K562 (cell line): ENCODE measurements around the gene ETS1. TPM values are rescaled to one million over a fixed set of nuclear protein-coding genes. Genes with fewer than 3 reads are reported as not detected.
A peak's percentile ranks its signal among the peaks of the same experiment; 100 is the strongest.

Source experiments
- ATAC-seq: fragments of 200-7000 bp; cut with Tn5 transposase; 3 replicates; pipeline ENCODE4 v1.9.1; 2020; ENCODE audit warnings: moderate library complexity
- BruUV-seq: library from RNA; stranded (reverse); fragments of 400-500 nt; replicated peaks from 2 replicates; lab custom pipeline; 2021; lab: Mats Ljungman, UMichigan
- CTCF ChIA-PET: fragments of 300-600 bp; formaldehyde crosslinking; extraction: SDS; loops from one replicate; lab custom pipeline; 2021; ENCODE audit warnings: low intra/inter-chr PET ratio; lab: Yijun Ruan, JAX
- POLR2A ChIA-PET: fragments of 300-600, 350-650 bp; sonication (Branson Sonifier 250); formaldehyde crosslinking; extraction: SDS; loops from one replicate; lab custom pipeline; 2021; ENCODE audit warnings: antibody characterized with exemption, inconsistent platforms; lab: Yijun Ruan, JAX
- DNase-seq, 4 experiments: peaks; one replicate each; pipeline versions ENCODE4 v3.0.0 to v3.0.0-alpha.2; 2011 to 2018; ENCODE audit warnings: low spot score in 3 of 4, mixed read lengths in 3 of 4; ENCODE audit errors: extremely low read depth in 1 of 4
- FAIRE-seq: peaks from 2 replicates; lab custom pipeline; 2011; peaks lifted over from hg19 to GRCh38; lab: Jason Lieb, UNC
- H2AFZ ChIP-seq: 2 replicates; pipeline ENCODE4 v1.6.0; 2011; ENCODE audit warnings: low read depth, low read length, control low read depth, inconsistent platforms
- H3K27ac ChIP-seq: fragments of 200-600 bp; 3 replicates; pipeline ENCODE4 v1.8.0; 2011; ENCODE audit warnings: low read depth, mild to moderate bottlenecking, control low read depth, inconsistent platforms, low read length, moderate library complexity, mixed read lengths; ENCODE audit errors: extremely low read depth
- H3K27me3 ChIP-seq, 2 experiments: fragments of 300-600 bp in 1 of 2; 2 replicates in 1 of 2; 3 replicates in 1 of 2; pipeline versions ENCODE4 v1.6.0 to v1.8.0; 2011; ENCODE audit warnings: inconsistent platforms in 2 of 2, low read length in 2 of 2, mild to moderate bottlenecking in 1 of 2, mixed read lengths in 1 of 2, moderate library complexity in 1 of 2; ENCODE audit not compliant: control insufficient read depth in 2 of 2, insufficient read depth in 2 of 2
- H3K36me3 ChIP-seq: fragments of 300-600 bp; 3 replicates; pipeline ENCODE4 v1.8.0; 2011; ENCODE audit warnings: mild to moderate bottlenecking, low read length, inconsistent platforms; ENCODE audit not compliant: control insufficient read depth, insufficient read depth
- H3K4me1 ChIP-seq, 2 experiments: fragments of 200-600 bp in 1 of 2; replicated peaks in 1 of 2; 2 replicates in 1 of 2; 3 replicates in 1 of 2; pipeline versions ENCODE4 v1.5.1 to v1.8.0; 2011; ENCODE audit warnings: inconsistent platforms in 2 of 2, low read length in 2 of 2, mild to moderate bottlenecking in 1 of 2, mixed read lengths in 1 of 2, moderate library complexity in 1 of 2; ENCODE audit not compliant: control insufficient read depth in 2 of 2, insufficient read depth in 2 of 2
- H3K4me2 ChIP-seq: 2 replicates; pipeline ENCODE4 v1.6.1; 2011; ENCODE audit warnings: low read length, control low read depth, inconsistent platforms, mixed read lengths; ENCODE audit not compliant: insufficient read depth
- H3K4me3 ChIP-seq: fragments of 200-600 bp; sonication (generic), shearing (Covaris generic); 2 replicates; pipeline ENCODE4 v1.5.1; 2016; ENCODE audit warnings: control low read depth, inconsistent platforms
- H3K79me2 ChIP-seq: fragments of 200-600 bp; 3 replicates; pipeline ENCODE4 v1.8.0; 2011; ENCODE audit warnings: low read length, inconsistent platforms; ENCODE audit not compliant: control insufficient read depth, insufficient read depth
- H3K9ac ChIP-seq, 2 experiments: 2 replicates each; pipeline versions ENCODE4 v1.6.0 to v1.6.1; 2011; ENCODE audit warnings: low read depth in 2 of 2, low read length in 2 of 2, control low read depth in 1 of 2, inconsistent platforms in 1 of 2, mild to moderate bottlenecking in 1 of 2, mixed read lengths in 1 of 2; ENCODE audit not compliant: insufficient read depth in 1 of 2
- H3K9me1 ChIP-seq: one replicate; pipeline ENCODE4 v1.6.0; 2011; ENCODE audit warnings: inconsistent platforms, mild to moderate bottlenecking, low read length, moderate library complexity; ENCODE audit not compliant: control insufficient read depth, insufficient read depth
- H3K9me3 ChIP-seq: replicated peaks from 2 replicates; pipeline ENCODE4 v1.5.1; 2011; ENCODE audit warnings: low read depth, low read length, inconsistent platforms; ENCODE audit not compliant: control insufficient read depth, insufficient read depth
- H4K20me1 ChIP-seq: replicated peaks from 2 replicates; pipeline ENCODE4 v1.6.1; 2011; ENCODE audit warnings: low read length, inconsistent platforms, mixed read lengths; ENCODE audit not compliant: control insufficient read depth, insufficient read depth
- CGGBP1 ChIP-seq: fragments of 250-450 bp; sonication (Bioruptor Pico); IDR thresholded peaks from 2 replicates; pipeline ENCODE4 v1.9.0; 2021; ENCODE audit warnings: mild to moderate bottlenecking
- CREB1 ChIP-seq, 2 experiments: sonication (generic) in 1 of 2; formaldehyde crosslinking in 1 of 2; IDR thresholded peaks; 2 replicates each; pipeline versions ENCODE4 v1.6.1 to v1.8.0; 2012 to 2022; ENCODE audit warnings: inconsistent platforms in 1 of 2, mild to moderate bottlenecking in 1 of 2, missing genetic modification reagents in 1 of 2, moderate library complexity in 1 of 2
- RNF2 ChIP-seq: sonication (generic); IDR thresholded peaks from 2 replicates; pipeline ENCODE4 v1.6.1; 2016
- SMAD4 ChIP-seq: fragments of 250-450 bp; sonication (Bioruptor Pico); conservative IDR thresholded peaks from 2 replicates; pipeline ENCODE4 v1.8.0; 2021; ENCODE audit warnings: inconsistent platforms, mild to moderate bottlenecking, moderate library complexity
- SPI1 ChIP-seq: IDR thresholded peaks from 2 replicates; pipeline ENCODE4 v1.6.1; 2011; ENCODE audit warnings: low read depth, low read length, control low read depth, borderline replicate concordance
- TAF1 ChIP-seq: IDR thresholded peaks from 2 replicates; pipeline ENCODE4 v1.6.1; 2011; ENCODE audit warnings: mild to moderate bottlenecking, low read length, moderate library complexity; ENCODE audit not compliant: insufficient read depth, control insufficient read depth, severe bottlenecking; ENCODE audit errors: extremely low read depth
- ZBTB5 ChIP-seq: fragments of 450-650 bp; IDR thresholded peaks from 2 replicates; pipeline ENCODE4 v1.6.1; 2017; ENCODE audit warnings: antibody characterized with exemption
- ZNF165 ChIP-seq: fragments of 250-450 bp; sonication (Bioruptor Pico); IDR thresholded peaks from 2 replicates; pipeline ENCODE4 v1.4.0; 2020; ENCODE audit warnings: borderline replicate concordance
- ZNF175 ChIP-seq: fragments of 200-800 bp; sonication (Bioruptor generic); IDR thresholded peaks from 2 replicates; pipeline ENCODE4 v1.6.1; 2016; ENCODE audit warnings: low read depth, mild to moderate bottlenecking, missing genetic modification characterization, missing compliant biosample characterization
- ZNF644 ChIP-seq: fragments of 200-800 bp; sonication (Bioruptor generic); IDR thresholded peaks from 2 replicates; pipeline ENCODE4 v1.6.1; 2016; ENCODE audit warnings: low read depth, missing genetic modification characterization, missing compliant biosample characterization
- WGBS: fragments of 100-300 bp; shearing (Covaris generic); methylation state at CpG from one replicate; pipeline ENCODE4 v1.1.6; 2016; ENCODE audit warnings: low coverage, mixed read lengths; ENCODE audit not compliant: insufficient coverage; ENCODE audit errors: missing lambda C conversion rate; 5-methylcytosine and 5-hydroxymethylcytosine counted together
- in situ Hi-C: fragments of 300-500 bp; cut with MboI; formaldehyde crosslinking; loops from 4 replicates; pipeline ENCODE4 v1.15.0; 2018; ENCODE audit warnings: inconsistent platforms, mixed read lengths
- intact Hi-C: fragments of 100-400 bp; cut with micrococcal nuclease; formaldehyde crosslinking; loops from 2 replicates; pipeline ENCODE4 v1.14.2; 2022
- polyA plus RNA-seq, 8 experiments: library from polyadenylated mRNA; depleted of rRNA in 4 of 8; stranded (reverse) in 5 of 8; unstranded in 3 of 8; fragments of >200 nt; fragmentation: Nextera tagmentation in 2 of 8; fragmentation: Illumina TruSeq in 1 of 8; extraction: Ambion mirVana in 2 of 8; extraction: Trizol in 1 of 8; gene quantifications; 2 replicates each; pipeline versions ENCODE4 v1.2.1 to v1.2.3, GENCODE V29; 2011 to 2014; ENCODE audit warnings: inconsistent platforms in 1 of 8, missing spikeins in 1 of 8
- total RNA-seq, 7 experiments: library from RNA; depleted of rRNA in 6 of 7; stranded (reverse); fragments of >200 nt in 6 of 7; fragmentation: Illumina TruSeq in 2 of 7; extraction: Trizol in 2 of 7; gene quantifications; 2 replicates each; pipeline versions ENCODE4 v1.2.1 to v1.2.3, GENCODE V29; 2011 to 2021; ENCODE audit warnings: low replicate concordance in 1 of 7
- TF ChIP-seq, protein P1 (sequence below): fragments of 450-650 bp; formaldehyde crosslinking; IDR thresholded peaks from 2 replicates; pipeline ENCODE4 v1.4.0; 2020; ENCODE audit warnings: mild to moderate bottlenecking, moderate library complexity

The ETS1 gene
- total and polyA plus RNA-seq, 9 of the 15 experiments (the other 6 are each of a cell fraction or from before 2014, with no cell fraction given), result 0.04 to 1.4 (median 0.23) TPM

DNA sequence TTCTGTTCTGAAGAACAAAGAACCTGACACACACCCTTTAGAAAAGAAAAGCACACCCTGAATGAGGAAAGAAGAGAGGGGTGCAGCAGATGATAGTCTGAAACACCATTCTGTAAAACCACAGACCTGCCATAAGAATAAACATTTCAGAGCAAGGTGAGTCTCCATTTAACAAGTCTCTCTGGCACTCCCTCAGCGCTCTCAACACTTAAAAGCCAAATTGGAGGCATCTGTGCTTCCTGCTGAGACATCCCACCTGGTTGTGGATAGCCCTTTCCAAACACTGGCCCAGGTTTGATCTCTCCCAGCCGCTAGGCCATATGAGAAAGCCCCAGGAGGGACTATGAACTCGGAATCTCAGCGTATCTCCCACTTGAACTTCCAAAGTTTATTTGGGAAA lies 36.3 kb downstream of the ETS1 start:
- Histone ChIP-seq H3K27ac (no peak overlapping the region), H3K4me3 (no peak overlapping the region), H3K9me1 (no peaks in the 10 kb centered on the region)
- ATAC-seq, result no peak
- BruUV-seq, result no TSS peak
- FAIRE-seq, result no peak
- in situ Hi-C loops, result no loop called here
- peak; percentile 54; the same call in 1 of the 2 replicates for TF ChIP-seq ZNF644 (tag)
- peak; percentile 44; the same call in 1 of the 2 replicates for TF ChIP-seq ZNF175 (CRISPR knock-in tag)
- no peak for TF ChIP-seq CREB1 (IDR thresholded peaks at IDR 0.05)
- no peak for TF ChIP-seq CREB1 (CRISPR knock-in tag; IDR thresholded peaks at IDR 0.05)
- no peak for TF ChIP-seq CGGBP1 (CRISPR knock-in tag)
- TF ChIP-seq, all 486 proteins: peak for 2
- Histone ChIP-seq H3K9me3 (no peaks in the 10 kb centered on the region), H3K79me2 (no peaks in the 10 kb centered on the region), H3K27me3 (peaks cover 0 to 8% of the 10 kb centered on the region in 2 experiments; a peak in 2 of 5 replicates), H3K36me3 (no peaks in the 10 kb centered on the region), H3K4me1 (peaks cover 0 to 4% of the 10 kb centered on the region in 2 experiments; a peak in 3 of 5 replicates), H2AFZ (no peak overlapping the region), H3K4me2 (no peak overlapping the region), H4K20me1 (no peaks in the 10 kb centered on the region), H3K9ac (no peak overlapping the region)
- ChIA-PET POLR2A (no interaction called here), CTCF (no interaction called here)
- 7% methylated on average over 3 of the region's 4 CpGs for WGBS
- DNase-seq, result no peak
- intact Hi-C loops, result no loop called here

DNA sequence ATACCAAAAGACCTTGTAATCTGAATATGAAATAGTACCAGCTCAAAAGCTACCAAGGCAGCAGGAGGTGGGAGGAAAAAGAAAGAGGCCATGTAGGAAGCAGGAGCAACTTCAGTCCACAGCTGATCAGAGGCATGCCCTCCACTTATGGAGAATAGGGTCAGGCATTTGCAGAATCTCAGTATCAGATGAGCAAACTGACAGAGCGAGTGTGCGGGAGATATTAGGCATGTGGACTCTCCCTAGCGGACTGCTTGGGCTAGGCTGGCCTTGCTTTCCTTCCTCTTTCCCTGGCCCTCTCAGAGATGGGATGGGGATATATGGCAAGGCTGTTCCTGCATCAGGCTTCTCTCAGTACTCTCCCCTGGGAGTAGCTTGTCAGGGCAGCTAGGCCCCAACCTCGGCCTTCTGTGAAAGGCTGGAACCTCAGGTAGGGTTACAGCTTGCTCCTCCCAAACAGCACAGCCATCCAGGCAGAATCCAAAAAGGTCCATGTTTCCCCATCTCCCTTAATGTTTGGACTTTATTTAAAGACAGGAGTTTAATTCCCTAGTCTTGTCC lies 37.0 kb downstream of the ETS1 start:
- H3K79me2 ChIP-seq, result no peaks in the 10 kb centered on the region
- BruUV-seq, result no TSS peak
- no peak for DNase-seq
- CTCF ChIA-PET, result no interaction called here
- peaks cover 0 to 8% of the 10 kb centered on the region in 2 experiments; a peak in 2 of 5 replicates for H3K27me3 ChIP-seq
- 36% methylated on average over 4 of the region's 4 CpGs for WGBS
- H3K27ac ChIP-seq, result no peak overlapping the region
- H3K9ac ChIP-seq, result no peak overlapping the region
- intact Hi-C loops (no loop called here), in situ Hi-C loops (no loop called here)
- no peak overlapping the region for H2AFZ ChIP-seq
- no peak for ATAC-seq
- no peak overlapping the region for H3K4me3 ChIP-seq
- no peak overlapping the region for H3K4me2 ChIP-seq
- no peaks in the 10 kb centered on the region for H4K20me1 ChIP-seq
- peaks cover 0 to 4% of the 10 kb centered on the region in 2 experiments; a peak in 3 of 5 replicates for H3K4me1 ChIP-seq
- H3K9me1 ChIP-seq, result no peaks in the 10 kb centered on the region
- POLR2A ChIA-PET, result no interaction called here
- no peaks in the 10 kb centered on the region for H3K9me3 ChIP-seq
- no peak for FAIRE-seq
- no peaks in the 10 kb centered on the region for H3K36me3 ChIP-seq
- TF ChIP-seq RNF2 (0 out of 2 replicates have a peak, but pooled peaks have one; percentile 24), ZBTB5 (no peak), SMAD4 (CRISPR knock-in tag) (0 out of 2 replicates have a peak, but pooled peaks have one; percentile 45), SPI1 (no peak), TAF1 (no peak), ZNF165 (peak; percentile 9; the same call in 1 of the 2 replicates)
- TF ChIP-seq, protein P1, sequence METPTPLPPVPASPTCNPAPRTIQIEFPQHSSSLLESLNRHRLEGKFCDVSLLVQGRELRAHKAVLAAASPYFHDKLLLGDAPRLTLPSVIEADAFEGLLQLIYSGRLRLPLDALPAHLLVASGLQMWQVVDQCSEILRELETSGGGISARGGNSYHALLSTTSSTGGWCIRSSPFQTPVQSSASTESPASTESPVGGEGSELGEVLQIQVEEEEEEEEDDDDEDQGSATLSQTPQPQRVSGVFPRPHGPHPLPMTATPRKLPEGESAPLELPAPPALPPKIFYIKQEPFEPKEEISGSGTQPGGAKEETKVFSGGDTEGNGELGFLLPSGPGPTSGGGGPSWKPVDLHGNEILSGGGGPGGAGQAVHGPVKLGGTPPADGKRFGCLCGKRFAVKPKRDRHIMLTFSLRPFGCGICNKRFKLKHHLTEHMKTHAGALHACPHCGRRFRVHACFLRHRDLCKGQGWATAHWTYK (CRISPR knock-in tag), result peak; percentile 59; the same call in 1 of the 2 replicates
